Brain microvascular endothelial cell (primary cell): Measurements from ENCODE around the gene DENND2A.
"Not testable (repeated sequence)": the region's sequence is repeated elsewhere in the genome, so short reads cannot be mapped to it uniquely, and the experiment has no call there.

Experiments
- DNase-seq: peaks from one replicate; pipeline ENCODE4 v3.0.0-alpha.2; 2020
- H3K27ac ChIP-seq: fragments of 250-450 bp; sonication (Bioruptor Pico); 2 replicates; pipeline ENCODE4 v1.5.1; 2020; ENCODE audit warnings: mild to moderate bottlenecking, moderate library complexity
- H3K27me3 ChIP-seq: fragments of 250-450 bp; sonication (Bioruptor Pico); replicated peaks from 2 replicates; pipeline ENCODE4 v1.5.1; 2020; ENCODE audit warnings: mild to moderate bottlenecking
- H3K36me3 ChIP-seq: fragments of 250-450 bp; sonication (Bioruptor Pico); replicated peaks from 2 replicates; pipeline ENCODE4 v1.5.1; 2020; ENCODE audit warnings: mild to moderate bottlenecking
- H3K4me3 ChIP-seq: 2 replicates; pipeline ENCODE4 v1.5.1; 2011; ENCODE audit warnings: low read depth, mild to moderate bottlenecking, control low read depth, low read length, moderate library complexity
- CTCF ChIP-seq: IDR thresholded peaks from 2 replicates; pipeline ENCODE4 v1.5.1; 2011; ENCODE audit warnings: low read depth, mild to moderate bottlenecking, moderate library complexity, low read length, control low read depth, inconsistent platforms; ENCODE audit errors: missing control alignments
- in situ Hi-C: cut with HindIII; loops from 2 replicates; pipeline ENCODE4 v1.10.0; 2017; ENCODE audit warnings: low sequenced_read_pairs, low pct_ligation_motif_present

The DENND2A gene

GRCh38 chr7:140512317-140513000 lies 128.2 kb downstream of the DENND2A start:
- Histone ChIP-seq H3K4me3 (no peak overlapping the region), H3K27me3 (no peaks in the 10 kb centered on the region), H3K36me3 (no peaks in the 10 kb centered on the region), H3K27ac (no peak overlapping the region)
- no peak for TF ChIP-seq CTCF
- in situ Hi-C loops = no loop called here
- DNase-seq = no peak

DNA sequence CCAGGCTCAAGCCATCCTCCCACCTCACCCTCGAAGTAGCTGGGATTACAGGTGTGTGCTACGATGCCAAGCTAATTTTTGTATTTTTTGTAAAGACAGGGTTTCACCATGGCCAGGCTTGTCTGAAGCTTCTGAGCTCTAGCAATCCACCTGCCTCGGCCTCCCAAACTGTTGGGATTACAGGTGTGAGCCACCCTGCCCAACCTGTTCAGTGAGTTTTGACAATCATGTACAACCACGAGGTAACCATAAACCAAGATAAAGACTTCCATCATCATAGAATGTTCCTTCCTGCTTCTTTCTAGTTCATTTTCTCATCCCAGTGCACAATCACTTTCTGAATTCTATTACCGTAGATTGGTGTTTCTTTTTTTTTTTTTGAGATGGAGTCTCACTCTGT lies 130.8 kb downstream of the DENND2A start:
- Histone ChIP-seq H3K27me3 (no peaks in the 10 kb centered on the region), H3K4me3 (no peak overlapping the region), H3K36me3 (no peaks in the 10 kb centered on the region), H3K27ac (no peak overlapping the region)
- no peak for DNase-seq
- in situ Hi-C loops = no loop called here
- TF ChIP-seq CTCF = no peak

- DNase-seq, H3K4me3 ChIP-seq, H3K27me3 ChIP-seq, H3K36me3 ChIP-seq, H3K27ac ChIP-seq, in situ Hi-C loops: not testable (repeated sequence)
Observed at GRCh38 chr7:140507556-140507955, 133.1 kb downstream of the DENND2A start.

DNA sequence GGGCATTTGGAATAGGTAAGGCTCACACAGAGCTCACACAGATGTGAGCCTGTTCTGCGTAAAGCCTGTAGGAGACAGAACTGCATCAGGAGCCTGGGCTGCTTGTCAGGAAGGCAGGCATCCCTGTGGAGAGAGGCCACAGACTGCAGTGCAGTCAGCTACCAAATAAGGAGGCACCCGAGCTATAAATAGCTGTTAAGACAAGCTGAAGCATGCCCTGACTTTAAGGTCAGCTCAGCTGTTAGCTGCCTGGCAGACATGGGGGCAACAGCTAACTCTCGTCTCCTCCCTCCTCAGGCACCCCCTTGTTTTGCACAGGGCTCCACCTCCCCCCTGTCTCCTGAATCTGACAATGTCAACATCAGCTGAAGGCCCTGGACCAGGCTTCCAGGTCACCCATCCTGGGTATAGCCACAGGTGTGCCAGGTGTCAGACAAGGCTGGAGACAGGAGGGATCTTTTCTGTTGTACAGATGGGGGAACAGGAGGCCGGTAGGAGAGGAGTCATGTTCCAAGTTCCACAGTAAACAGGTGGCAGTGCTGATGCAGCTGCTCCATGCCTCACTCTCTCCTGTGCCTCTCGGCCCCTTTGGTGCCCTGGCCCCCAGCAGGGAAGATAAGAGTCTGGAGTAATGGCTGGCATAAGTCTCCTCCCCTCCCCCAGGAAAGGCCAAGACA lies 133.7 kb downstream of the DENND2A start:
- no peak overlapping the region for H3K4me3 ChIP-seq
- peak; percentile 15 for TF ChIP-seq CTCF
- in situ Hi-C loops = no loop called here
- no peaks in the 10 kb centered on the region for H3K36me3 ChIP-seq
- no peak overlapping the region for H3K27ac ChIP-seq
- no peaks in the 10 kb centered on the region for H3K27me3 ChIP-seq
- DNase-seq = peak; percentile 63

- no peak for DNase-seq
- no peak overlapping the region for H3K4me3 ChIP-seq
Observed at GRCh38 chr7:140501966-140502365, 138.6 kb downstream of the DENND2A start.

DNA sequence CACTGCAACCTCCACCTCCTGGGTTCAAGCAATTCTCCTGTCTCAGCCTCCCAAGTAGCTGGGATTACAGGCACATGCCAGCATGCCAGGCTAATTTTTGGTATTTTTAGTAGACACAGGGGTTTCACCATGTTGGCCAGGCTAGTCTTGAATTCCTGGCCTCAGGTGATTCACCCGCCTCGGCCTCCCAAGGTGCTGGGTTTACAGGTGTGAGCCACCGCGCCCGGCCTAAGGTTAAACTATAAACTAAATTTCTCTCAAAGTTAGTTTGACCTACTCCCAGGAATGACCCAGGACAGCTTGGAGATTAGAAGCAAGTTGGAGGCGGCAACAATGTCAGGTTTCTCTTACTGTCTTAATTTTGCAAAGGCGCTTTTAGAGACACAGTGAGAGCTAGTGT lies 142.8 kb downstream of the DENND2A start:
- H3K36me3 ChIP-seq, H3K27me3 ChIP-seq, H3K27ac ChIP-seq, in situ Hi-C loops, DNase-seq, H3K4me3 ChIP-seq: not testable (repeated sequence)

More at GRCh38 chr7:140501966-140502365, 138.6 kb downstream of the DENND2A start:
- no peaks in the 10 kb centered on the region for H3K27me3 ChIP-seq
- no peak overlapping the region for H3K27ac ChIP-seq
- no peaks in the 10 kb centered on the region for H3K36me3 ChIP-seq
- in situ Hi-C loops = no loop called here
- peak; percentile 4 for TF ChIP-seq CTCF
